GM21723 (cell line): ENCODE data around the gene ODAD2.
"Not testable (repeated sequence)": the region's sequence is repeated elsewhere in the genome, so short reads cannot be mapped to it uniquely, and the experiment has no call there.

Experiments
- ATAC-seq: cut with Tn5 transposase; IDR thresholded peaks from one replicate; pipeline ENCODE4 v1.9.1; 2021; ENCODE audit warnings: mild to moderate bottlenecking, moderate library complexity; ENCODE audit not compliant: unreplicated experiment

ODAD2 gene, protein sequence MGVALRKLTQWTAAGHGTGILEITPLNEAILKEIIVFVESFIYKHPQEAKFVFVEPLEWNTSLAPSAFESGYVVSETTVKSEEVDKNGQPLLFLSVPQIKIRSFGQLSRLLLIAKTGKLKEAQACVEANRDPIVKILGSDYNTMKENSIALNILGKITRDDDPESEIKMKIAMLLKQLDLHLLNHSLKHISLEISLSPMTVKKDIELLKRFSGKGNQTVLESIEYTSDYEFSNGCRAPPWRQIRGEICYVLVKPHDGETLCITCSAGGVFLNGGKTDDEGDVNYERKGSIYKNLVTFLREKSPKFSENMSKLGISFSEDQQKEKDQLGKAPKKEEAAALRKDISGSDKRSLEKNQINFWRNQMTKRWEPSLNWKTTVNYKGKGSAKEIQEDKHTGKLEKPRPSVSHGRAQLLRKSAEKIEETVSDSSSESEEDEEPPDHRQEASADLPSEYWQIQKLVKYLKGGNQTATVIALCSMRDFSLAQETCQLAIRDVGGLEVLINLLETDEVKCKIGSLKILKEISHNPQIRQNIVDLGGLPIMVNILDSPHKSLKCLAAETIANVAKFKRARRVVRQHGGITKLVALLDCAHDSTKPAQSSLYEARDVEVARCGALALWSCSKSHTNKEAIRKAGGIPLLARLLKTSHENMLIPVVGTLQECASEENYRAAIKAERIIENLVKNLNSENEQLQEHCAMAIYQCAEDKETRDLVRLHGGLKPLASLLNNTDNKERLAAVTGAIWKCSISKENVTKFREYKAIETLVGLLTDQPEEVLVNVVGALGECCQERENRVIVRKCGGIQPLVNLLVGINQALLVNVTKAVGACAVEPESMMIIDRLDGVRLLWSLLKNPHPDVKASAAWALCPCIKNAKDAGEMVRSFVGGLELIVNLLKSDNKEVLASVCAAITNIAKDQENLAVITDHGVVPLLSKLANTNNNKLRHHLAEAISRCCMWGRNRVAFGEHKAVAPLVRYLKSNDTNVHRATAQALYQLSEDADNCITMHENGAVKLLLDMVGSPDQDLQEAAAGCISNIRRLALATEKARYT

DNA sequence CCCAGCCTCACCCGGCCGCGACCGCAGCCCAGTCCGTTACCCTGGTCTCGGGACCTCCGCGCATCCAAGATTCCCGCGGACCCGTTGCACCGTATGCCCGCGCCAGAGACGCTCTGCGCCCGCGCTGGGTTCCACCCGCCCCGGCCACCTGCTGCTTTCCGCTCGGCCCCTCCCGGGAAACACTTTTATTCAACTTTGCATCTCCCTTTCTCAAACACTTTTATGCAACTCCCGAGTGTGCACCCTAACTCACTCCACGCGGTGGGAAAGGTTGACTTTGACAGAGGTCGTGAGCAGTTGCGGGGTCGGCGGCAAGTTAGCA, at the start of gene ODAD2:
ODAD2 (minus strand) TSS at position 126 of the 322 bp plus-strand sequence. CDS start 3,937 bp downstream, outside the sequence.
- ATAC-seq, result no peak

DNA sequence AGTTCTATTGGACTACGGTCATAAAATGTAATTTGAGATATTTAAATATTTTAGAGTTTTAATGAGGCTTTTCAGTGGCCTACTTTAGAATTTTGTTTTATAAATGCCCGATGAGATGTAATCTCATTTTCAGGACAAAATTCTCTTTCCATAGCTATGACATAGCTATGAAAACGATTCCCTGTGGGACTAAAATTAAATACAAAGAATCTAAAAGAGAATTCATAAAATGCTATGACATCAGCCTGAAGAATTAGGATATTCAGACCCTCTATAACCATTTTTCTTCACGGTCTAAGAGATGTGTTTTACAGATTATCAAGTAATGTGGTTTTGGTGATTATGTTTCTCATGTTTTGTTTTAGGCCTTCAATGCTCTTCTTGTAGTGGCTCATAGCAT, 48.2 kb upstream of the ODAD2 start:
- ATAC-seq, result no peak

DNA sequence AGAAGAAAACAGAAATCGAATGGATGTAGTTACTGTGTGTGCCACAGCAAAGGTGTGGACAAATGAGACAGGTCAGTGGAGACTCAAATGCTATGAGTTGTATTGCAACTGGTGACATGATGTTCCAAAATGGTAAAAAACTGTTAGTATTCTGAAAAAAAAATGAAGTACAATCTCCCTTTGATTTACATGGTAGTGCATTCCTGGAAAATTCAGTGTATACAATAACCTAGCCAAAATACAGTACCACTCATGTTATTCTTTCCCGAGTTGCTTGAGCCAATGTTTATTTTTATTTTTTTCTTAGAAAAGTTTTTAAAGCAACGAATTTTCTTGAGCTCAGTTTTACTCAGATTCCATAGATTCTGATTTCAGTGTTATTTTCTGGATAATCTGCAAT, 47.7 kb upstream of the ODAD2 start:
- ATAC-seq, result no peak

DNA sequence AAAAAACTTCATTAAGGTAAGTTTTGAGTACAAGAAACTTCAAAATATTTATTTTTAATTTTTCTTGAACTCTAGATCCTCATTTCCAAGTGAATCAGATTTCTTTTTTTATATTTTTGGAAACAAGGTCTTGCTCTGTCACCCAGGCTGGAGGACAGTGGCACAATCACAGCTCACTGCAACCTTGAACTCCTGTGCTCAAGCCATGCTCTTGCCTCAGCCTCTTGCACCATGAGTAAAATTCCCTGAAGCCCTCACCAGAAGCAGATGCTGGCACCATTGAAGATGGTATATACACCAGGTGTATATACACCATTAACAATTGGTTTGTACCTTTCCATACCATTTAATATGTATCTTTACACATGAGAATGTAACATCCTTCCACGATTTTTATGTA, 45.1 kb upstream of the ODAD2 start:
- ATAC-seq, result no peak

DNA sequence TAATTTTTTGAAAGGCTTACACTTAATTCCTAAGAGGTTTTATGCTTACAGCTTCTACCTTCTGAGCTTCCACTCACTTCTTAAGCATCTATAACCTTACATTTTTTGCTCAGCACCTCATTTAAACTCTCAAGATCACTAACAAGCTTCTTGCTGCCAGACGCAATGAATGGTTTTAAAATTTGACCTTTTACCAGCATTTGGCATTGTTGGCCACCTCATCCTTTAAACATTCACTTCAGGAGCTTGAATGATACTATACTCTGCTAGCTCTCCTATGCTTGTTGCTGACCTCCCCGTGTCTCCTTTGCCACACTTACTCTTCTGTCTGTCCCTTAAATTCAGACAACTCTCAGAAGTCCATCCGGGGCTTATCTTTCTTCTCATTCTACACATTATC, 37.7 kb upstream of the ODAD2 start:
- no peak for ATAC-seq

DNA sequence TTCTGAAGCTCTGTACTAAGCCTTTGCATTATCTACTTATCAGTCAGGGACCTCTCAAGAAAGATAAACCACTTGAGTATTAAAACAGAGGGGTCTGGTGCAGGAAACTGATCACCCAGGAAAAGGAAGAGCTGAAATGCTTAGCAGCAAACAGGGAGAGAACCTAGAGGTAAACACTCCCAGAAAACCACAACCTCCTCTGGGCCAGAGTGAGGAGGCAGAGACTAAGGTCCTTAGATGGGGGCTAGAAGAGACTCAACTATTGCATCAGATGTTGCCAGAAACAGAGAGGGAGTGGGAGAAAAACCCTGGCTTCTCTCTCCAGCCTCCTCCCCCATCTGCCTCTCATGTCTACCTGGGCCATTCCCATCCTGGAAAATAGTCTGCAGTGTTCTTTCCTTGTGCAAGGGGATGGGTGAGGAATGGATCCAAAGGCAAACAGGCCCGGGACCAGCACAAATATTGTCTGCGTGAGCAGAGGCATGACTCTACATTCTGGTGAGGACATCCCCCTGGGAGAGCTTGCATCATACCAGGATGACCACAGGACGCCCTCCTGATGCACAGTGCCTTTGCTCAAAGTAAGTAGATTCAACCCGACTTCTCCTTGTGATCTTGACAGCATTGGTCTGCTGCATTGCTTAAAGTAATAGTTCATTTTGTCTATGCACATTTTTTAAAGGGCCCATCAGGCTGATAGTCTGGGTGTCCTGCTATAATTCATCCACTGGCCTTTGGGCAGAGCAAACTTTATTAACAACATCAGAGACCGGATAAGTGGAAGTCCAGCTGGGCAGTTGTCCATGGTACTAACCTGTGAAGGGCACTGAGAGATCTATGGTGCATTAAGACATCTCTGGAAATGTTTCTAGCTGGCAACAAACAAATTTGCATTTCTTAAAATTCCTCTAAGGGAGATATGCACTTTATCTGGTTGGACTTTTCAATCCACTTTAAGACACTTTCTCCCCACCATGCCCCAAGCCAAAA, 22.4 kb upstream of the ODAD2 start:
- no peak for ATAC-seq

DNA sequence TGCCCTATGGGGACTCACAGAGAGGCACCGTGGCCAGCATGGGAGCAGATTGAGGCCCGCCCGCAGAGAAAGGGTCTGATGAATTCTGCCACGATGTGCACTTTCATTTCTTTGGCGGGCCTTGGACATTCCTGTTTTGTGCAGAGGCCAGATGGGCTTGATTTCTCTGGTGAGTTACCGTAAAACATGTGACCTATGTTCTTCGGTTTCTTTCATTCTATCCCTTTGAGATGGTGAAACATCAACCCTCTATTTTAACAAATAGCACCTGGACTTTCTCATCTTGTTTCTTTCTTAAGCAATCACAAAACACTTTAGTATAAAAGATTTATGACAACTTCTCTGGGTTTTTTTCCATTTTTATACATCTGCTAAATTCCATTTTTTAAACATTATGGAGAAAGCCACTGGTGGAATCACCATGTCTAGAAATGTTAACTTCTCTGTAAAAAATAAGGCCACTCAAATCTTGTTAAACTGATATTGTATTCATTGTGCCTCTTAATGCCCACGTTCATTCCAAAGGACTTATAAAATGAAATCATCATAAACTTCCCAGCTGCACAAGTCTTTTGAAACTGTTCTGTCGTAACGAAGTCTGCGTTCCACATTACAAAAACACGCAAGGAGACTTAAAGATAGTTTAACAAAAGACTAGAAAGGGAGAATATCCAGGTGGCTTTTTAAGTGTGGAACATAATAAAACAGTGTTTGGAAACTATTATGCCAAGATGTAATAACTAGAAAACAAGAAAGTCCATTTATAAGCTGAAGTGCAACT, 21.4 kb upstream of the ODAD2 start:
- ATAC-seq, result no peak

DNA sequence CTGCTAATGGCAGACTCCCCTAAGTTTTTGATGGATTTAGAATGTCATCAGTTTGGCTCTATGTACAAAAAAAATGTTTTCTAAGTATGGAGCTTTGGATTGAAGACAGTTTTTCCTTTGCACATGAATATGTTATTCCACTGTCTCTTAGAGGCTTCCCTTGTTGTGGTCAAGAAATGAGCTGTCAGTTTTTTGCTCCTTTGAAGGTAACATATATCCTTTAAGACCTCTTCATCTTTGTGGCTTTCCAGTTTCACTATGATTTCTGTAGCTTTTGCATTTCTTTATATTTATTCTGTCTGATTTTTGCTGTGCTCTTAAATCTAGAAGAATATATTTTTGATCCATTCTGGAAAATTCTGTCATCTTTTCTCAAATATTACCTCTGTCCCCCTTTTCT, 15.8 kb upstream of the ODAD2 start:
- no peak for ATAC-seq

DNA sequence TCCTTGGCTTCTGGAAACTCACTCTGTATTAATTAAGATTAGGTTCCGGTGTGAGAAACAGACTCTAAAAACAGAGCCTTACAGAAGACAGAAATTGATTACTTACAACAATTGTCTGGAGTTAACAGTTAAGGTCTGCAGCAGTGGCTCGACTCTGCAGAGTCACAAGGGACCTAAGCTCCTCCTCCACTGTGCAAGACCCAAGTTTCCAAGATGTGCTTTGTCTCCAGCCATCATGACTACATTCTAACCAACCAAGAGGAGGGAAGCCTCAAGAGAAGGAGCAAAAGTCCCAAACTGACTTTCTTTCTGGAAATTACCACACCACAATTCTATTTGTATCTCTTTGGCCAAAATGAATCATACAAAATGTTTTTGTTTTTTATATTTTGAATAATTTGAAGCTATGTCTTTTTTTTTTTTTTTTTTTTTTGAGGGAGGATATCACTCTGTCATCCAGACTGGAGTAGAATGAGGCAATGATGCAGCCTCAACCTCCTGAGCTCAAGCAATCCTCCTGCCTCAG, 14.2 kb upstream of the ODAD2 start:
- ATAC-seq, result no peak

DNA sequence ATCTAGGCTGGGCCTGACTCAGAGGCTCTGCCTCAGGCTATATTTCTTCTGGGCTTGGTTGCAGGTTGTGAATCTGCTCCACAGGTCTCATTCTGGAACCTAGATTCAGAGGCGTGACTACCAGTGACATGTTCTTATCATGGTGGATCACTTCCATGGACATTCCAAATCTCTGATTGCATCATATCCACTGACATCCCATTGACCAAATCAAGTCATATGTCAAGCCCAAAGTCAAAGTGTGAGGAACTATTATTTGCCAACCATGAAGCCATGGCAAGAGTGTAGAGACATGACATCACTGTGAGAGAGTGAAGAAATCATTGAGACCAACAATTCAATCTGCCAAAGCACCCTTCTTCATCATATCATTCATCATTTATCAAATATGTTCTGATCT, 11.9 kb upstream of the ODAD2 start:
- ATAC-seq, result no peak

DNA sequence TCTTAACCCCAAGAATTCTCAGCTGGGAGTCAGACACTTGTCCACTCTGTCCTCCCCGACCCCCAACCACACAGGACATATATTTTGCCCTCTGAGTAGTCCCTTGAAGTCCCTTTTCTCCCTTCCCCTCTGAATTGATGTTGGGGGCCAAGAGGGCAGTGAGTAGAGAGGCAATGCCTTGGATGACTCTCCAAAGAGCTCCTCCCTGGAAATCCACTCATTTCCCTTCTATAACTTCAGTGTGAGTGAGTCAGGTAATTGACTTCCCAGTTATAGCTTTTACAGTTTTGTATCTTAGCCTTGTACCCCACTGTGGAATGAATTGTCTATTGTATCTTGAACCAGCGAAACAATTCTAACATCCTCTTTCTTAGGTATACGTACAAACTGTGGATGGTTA, 9.2 kb upstream of the ODAD2 start:
- ATAC-seq, result no peak

DNA sequence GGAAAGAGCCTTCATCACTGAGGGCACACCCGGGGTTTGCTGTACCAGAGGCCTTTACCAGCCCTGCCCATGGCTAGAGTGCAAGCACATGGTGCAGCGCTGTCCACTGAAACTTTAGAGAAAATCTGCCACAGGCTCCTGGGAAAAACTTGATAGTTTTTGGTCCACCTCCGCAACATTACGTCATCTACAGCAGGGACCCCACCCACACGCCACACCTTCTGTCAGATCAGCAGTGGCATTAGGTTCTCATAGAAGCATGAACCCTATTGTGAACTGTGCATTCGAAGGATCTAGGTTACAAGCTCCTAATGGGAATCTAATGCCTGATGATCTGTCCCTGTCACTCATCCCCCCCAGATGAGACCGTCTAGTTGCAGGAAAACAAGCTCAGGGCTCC, 2.5 kb upstream of the ODAD2 start:
- ATAC-seq, result no peak

DNA sequence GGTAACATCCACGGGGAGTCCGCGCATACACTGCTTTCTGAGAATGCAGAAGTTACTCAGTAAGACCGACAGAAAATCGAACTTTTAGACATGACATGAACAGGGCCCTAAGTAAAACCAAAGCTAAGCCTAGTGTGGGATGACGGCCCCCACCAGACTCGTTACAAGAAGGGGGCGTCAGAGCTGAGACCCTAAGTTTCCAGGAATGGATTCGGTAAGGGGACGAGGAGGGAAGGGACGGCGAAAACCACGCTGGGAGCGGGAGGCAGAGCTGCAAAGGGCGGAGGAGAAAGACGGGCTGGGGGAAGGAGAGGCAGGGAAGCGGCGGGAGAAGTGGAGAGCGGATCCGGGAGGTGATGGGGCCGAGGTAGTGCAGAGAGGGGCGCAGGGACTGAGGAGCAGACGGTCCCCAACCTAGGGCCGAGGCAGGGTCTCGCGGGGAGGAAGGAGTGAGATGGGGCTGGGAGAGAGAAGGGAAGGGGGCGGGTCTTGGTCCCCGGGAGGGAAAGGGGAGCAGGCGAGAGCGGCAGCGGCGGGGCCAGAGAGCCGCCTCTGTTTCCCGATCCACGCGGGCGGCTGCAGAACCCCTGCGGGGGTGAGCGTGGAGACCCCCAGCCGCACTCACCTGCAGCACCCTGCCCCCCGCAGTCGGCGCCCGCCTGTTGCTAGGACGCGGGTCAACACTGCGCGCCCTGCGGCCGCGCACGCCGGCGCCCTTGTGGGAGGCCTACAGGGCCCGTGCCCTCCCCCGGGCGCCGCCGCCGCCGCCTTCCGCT, 513 bp downstream of the ODAD2 start:
- ATAC-seq, result no peak

DNA sequence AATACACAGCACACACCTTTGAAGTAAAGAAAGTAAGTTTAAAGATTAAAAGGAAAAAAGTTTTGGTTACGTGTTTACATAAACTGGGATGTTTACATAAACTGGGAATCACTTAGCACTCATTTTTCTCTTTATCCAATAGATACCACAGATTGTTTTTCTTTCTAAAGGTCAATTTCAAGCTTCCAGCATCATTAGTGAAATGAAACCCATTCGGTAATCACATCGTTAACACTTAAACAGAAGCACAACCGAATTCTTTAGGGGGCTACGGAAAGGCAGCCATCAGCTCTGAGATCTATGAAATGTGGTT, 1.1 kb downstream of the ODAD2 start:
- ATAC-seq, result no peak

DNA sequence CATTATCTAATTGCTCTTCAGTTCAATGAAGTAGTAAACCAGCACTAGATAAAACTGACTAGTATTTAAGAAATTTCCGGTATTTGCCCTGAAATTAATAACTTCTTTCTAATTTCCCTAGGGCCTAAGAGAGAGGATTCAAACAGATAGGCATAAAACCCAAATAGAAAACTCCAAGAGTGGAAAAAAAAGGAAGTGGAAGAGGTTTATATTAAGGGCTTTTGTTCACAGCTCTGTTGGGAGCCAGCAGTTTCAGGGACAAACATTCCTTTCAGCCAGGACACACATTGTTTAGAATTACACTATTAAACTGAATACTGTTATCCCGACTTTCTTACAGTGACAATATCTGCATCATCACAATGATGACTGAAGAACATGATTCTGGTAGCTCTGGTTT, 3.6 kb downstream of the ODAD2 start:
- no peak for ATAC-seq

DNA sequence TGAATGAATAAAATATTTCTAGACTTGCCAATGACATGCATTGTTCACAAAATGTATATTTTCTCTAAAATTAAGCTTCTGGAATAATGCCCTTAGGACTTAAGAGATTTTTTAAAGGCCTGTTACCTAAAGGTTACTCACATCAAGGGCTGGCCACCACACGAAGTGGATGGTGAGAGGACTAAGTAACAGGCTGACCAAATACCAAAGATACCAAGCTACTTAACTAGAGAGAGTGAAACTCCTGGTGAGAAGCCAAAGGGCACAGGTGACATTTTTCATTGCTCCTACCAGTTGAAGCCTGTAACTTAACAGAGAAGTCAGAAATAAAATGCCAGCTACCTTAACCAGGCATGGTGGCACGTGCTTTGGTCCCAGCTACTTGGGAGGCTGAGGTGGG, 9.5 kb downstream of the ODAD2 start:
- not testable (repeated sequence) for ATAC-seq

DNA sequence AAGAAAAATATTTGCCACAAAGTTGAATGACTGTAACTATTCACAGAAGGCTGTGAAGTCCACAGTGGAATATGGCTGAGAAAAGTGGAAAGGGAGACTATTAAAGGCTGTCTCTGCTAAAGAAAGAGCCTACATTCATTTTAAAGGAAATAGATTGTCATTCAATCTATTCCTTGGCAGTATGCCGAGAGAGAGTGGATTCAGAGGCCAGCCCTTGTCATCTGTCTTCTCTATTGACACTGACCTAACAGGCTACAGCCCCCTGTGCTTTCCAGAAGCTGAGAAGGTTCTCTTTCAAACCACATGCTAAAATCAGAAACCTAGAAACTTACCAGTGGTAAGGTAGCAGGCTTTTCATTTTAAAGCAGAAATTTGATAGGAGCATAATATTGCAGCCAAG, 12.1 kb downstream of the ODAD2 start:
- ATAC-seq, result no peak

DNA sequence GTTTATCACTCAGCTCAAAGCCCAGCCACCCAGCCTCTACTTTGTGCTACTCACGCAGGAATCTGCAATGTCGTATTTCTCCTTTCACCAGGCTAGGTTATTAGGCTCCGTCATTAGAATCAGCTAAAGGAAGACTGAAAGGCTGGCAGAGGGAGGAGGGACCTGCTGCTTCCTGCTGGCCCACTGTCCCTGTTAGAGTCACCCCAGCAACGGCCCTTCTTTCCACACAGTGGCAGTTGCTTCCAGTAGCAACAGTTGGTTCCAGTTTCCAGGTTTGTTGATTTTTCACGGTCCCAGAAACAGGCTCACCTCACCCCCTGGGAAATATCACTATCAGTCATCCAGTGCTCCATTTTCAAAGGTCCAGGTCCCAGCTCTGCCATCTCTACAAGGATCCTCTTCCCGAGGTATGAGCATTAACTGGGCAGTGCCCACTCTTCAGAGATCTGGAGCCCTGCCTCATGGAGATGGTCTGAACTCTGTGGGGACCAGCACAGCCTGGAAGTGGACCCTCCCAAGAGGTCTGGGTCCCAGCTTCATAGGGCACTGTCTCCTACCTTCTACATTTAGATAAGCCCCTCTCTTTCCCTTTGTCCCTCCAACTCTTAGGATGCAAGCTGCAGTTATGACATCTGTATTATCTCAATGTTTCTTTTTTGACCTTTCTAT, 15.9 kb downstream of the ODAD2 start:
- no peak for ATAC-seq

DNA sequence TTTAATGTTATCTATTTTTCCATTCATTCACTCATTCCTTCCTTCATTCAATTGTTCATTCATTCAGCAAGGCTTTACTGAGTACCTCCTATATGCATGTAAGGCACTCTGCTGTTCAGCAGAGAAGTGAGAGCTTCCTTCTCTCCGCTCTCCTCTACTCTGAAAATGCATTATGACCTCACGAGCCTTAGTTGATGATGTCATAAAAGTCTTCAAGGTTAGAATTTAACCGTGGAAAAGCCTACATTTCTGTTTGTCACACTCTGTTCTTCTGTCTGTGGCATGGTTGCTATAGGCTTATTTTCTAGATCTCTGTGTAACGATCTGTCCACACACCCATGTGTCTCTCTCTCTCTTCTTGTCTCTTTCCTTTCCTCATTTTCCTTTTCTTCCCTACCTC, 17.1 kb downstream of the ODAD2 start:
- no peak for ATAC-seq
